Suprapubic skin (tissue), 3 donors: ENCODE data around the gene DIPK1B.

Source experiments
- POLR2AphosphoS5 ChIP-seq, 3 donors: sonication (generic); formaldehyde crosslinking; IDR thresholded peaks; one replicate each; pipeline ENCODE4 v1.6.1; 2017; ENCODE audit warnings: antibody characterized with exemption in 3 of 3
- TF ChIP-seq, protein P1 (sequence below), 2 donors: fragments of 200-600 bp in 1 of 2; fragments of 450-650 bp in 1 of 2; sonication (generic) in 1 of 2; IDR thresholded peaks; one replicate each; pipeline ENCODE4 v1.5.1; 2016 to 2019; ENCODE audit warnings: antibody characterized with exemption in 2 of 2, mild to moderate bottlenecking in 1 of 2, moderate library complexity in 1 of 2

DNA sequence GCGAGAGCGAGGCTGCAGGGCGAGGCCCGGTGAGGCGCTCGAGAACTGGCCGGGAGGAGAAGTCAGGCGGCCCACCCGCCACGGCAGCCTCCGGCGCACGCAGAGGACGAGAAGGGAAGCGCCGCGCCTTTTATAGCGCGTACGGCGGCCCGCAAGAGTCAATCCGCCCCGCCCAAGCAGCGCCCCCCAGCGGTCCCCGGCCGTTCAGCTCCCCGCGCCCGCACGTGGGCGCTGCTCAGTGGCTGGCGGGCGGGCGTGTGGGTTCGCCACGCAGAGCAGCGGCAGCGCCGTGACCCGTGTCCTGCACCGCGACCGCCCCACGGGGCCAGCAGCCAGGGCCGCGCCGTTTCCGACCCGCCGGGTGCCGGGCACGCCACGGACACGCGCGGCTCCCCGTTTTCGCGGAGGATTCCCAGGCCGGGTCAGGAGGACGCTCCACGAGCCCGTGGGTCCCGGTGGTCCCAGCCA is 15.7 kb downstream of the DIPK1B start:
- TF ChIP-seq, protein P1, sequence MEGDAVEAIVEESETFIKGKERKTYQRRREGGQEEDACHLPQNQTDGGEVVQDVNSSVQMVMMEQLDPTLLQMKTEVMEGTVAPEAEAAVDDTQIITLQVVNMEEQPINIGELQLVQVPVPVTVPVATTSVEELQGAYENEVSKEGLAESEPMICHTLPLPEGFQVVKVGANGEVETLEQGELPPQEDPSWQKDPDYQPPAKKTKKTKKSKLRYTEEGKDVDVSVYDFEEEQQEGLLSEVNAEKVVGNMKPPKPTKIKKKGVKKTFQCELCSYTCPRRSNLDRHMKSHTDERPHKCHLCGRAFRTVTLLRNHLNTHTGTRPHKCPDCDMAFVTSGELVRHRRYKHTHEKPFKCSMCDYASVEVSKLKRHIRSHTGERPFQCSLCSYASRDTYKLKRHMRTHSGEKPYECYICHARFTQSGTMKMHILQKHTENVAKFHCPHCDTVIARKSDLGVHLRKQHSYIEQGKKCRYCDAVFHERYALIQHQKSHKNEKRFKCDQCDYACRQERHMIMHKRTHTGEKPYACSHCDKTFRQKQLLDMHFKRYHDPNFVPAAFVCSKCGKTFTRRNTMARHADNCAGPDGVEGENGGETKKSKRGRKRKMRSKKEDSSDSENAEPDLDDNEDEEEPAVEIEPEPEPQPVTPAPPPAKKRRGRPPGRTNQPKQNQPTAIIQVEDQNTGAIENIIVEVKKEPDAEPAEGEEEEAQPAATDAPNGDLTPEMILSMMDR (IDR thresholded peaks at IDR 0.05), result peak; percentile 94 to 96
- peak; percentile 78 to 100 (median 98) for TF ChIP-seq POLR2AphosphoS5 (IDR thresholded peaks at IDR 0.05)
